DLD1 (cell line): ENCODE results near the gene PPM1L.

ENCODE experiments used
- in situ Hi-C: cut with HindIII; loops from 2 replicates; pipeline ENCODE4 v1.10.0; 2017; ENCODE audit warnings: low sequenced_read_pairs

Gene PPM1L

GRCh38 chr3:160921020-160921635, 165.1 kb downstream of the PPM1L start:
- in situ Hi-C loops: loop anchor here (25.0 kb wide), 1 partner anchor 209 kb away; no protein-coding TSS in a partner anchor

- in situ Hi-C loops: loop anchor here (25.0 kb wide), 1 partner anchor 212 kb away; no protein-coding TSS in a partner anchor
Measured at GRCh38 chr3:160924776-160925175, 168.7 kb downstream of the PPM1L start.

GRCh38 chr3:160927620-160928019, 171.6 kb downstream of the PPM1L start:
- in situ Hi-C loops: no loop called here

GRCh38 chr3:160928183-160928726, 172.2 kb downstream of the PPM1L start:
- in situ Hi-C loops: no loop called here

- in situ Hi-C loops: no loop called here
Measured at GRCh38 chr3:160929595-160929994, 173.6 kb downstream of the PPM1L start.

GRCh38 chr3:160931474-160931873, 175.4 kb downstream of the PPM1L start:
- in situ Hi-C loops: no loop called here

GRCh38 chr3:160935413-160936095, 179.5 kb downstream of the PPM1L start:
- in situ Hi-C loops: no loop called here

- in situ Hi-C loops: no loop called here
Measured at GRCh38 chr3:160941885-160942494, 186.0 kb downstream of the PPM1L start.

- in situ Hi-C loops: no loop called here
Measured at GRCh38 chr3:160943996-160944395, 188.0 kb downstream of the PPM1L start.

- in situ Hi-C loops: no loop called here
Measured at GRCh38 chr3:160945336-160945735, 189.3 kb downstream of the PPM1L start.

GRCh38 chr3:160948273-160948672, 192.2 kb downstream of the PPM1L start:
- in situ Hi-C loops: no loop called here

- in situ Hi-C loops: no loop called here
Measured at GRCh38 chr3:160949460-160949859, 193.4 kb downstream of the PPM1L start.

- in situ Hi-C loops: no loop called here
Measured at GRCh38 chr3:160950542-160950941, 194.5 kb downstream of the PPM1L start.

GRCh38 chr3:160950954-160951353, 194.9 kb downstream of the PPM1L start:
- in situ Hi-C loops: no loop called here

GRCh38 chr3:160951642-160952487, 195.8 kb downstream of the PPM1L start:
- in situ Hi-C loops: no loop called here

GRCh38 chr3:160953686-160954085, 197.7 kb downstream of the PPM1L start:
- in situ Hi-C loops: no loop called here

GRCh38 chr3:160956785-160957184, 200.8 kb downstream of the PPM1L start:
- in situ Hi-C loops: no loop called here

GRCh38 chr3:160960568-160960967, 204.5 kb downstream of the PPM1L start:
- in situ Hi-C loops: no loop called here

- in situ Hi-C loops: no loop called here
Measured at GRCh38 chr3:160963949-160964348, 207.9 kb downstream of the PPM1L start.

- in situ Hi-C loops: no loop called here
Measured at GRCh38 chr3:160968761-160969160, 212.7 kb downstream of the PPM1L start.
